Trophoblast cell (in vitro differentiated cells and primary cell): ENCODE results near the gene ME1.

Experiments used
- DNase-seq, 2 donors: peaks; one replicate each; pipeline ENCODE4 v3.0.0-alpha.2; 2016
- H2AFZ ChIP-seq: 2 replicates; pipeline ENCODE4 v1.6.1; 2013; ENCODE audit warnings: low read length, moderate library complexity, mild to moderate bottlenecking; ENCODE audit not compliant: insufficient read depth, poor library complexity
- H2AK5ac ChIP-seq: 2 replicates; pipeline ENCODE4 v1.6.1; 2013; ENCODE audit warnings: mild to moderate bottlenecking, low read length
- H2BK120ac ChIP-seq: 2 replicates; pipeline ENCODE4 v1.6.1; 2013; ENCODE audit warnings: low read length, mild to moderate bottlenecking, moderate library complexity; ENCODE audit not compliant: insufficient read depth, poor library complexity
- H2BK12ac ChIP-seq: 2 replicates; pipeline ENCODE4 v1.6.1; 2013; ENCODE audit warnings: mild to moderate bottlenecking, low read length, moderate library complexity
- H2BK5ac ChIP-seq: 2 replicates; pipeline ENCODE4 v1.6.1; 2013; ENCODE audit warnings: low read length, low read depth, moderate library complexity, mild to moderate bottlenecking; ENCODE audit not compliant: poor library complexity
- H3K14ac ChIP-seq: 2 replicates; pipeline ENCODE4 v1.6.1; 2013; ENCODE audit warnings: mild to moderate bottlenecking, low read length
- H3K18ac ChIP-seq: 2 replicates; pipeline ENCODE4 v1.6.1; 2013; ENCODE audit warnings: mild to moderate bottlenecking, low read length
- H3K23ac ChIP-seq: 2 replicates; pipeline ENCODE4 v1.6.1; 2013; ENCODE audit warnings: low read length
- H3K27ac ChIP-seq: 2 replicates; pipeline ENCODE4 v1.5.1; 2013; ENCODE audit warnings: low read depth, mild to moderate bottlenecking, inconsistent platforms, low read length, moderate library complexity
- H3K27me3 ChIP-seq: 2 replicates; pipeline ENCODE4 v1.6.1; 2013; ENCODE audit warnings: inconsistent platforms, mild to moderate bottlenecking, low read length, moderate library complexity; ENCODE audit not compliant: insufficient read depth
- H3K36me3 ChIP-seq, 2 experiments: 1 replicate in 1 of 2; 2 replicates in 1 of 2; pipeline ENCODE4 v1.6.1; 2013; ENCODE audit warnings: low read length in 2 of 2, mild to moderate bottlenecking in 2 of 2, moderate library complexity in 1 of 2; ENCODE audit not compliant: insufficient read depth in 2 of 2, control insufficient read depth in 1 of 2
- H3K4ac ChIP-seq: 2 replicates; pipeline ENCODE4 v1.6.1; 2013; ENCODE audit warnings: low read depth, mild to moderate bottlenecking, low read length, moderate library complexity
- H3K4me1 ChIP-seq, 2 experiments: 1 replicate in 1 of 2; 2 replicates in 1 of 2; pipeline ENCODE4 v1.6.1; 2013; ENCODE audit warnings: low read length in 2 of 2, mild to moderate bottlenecking in 2 of 2, moderate library complexity in 1 of 2; ENCODE audit not compliant: insufficient read depth in 2 of 2, control insufficient read depth in 1 of 2
- H3K4me2 ChIP-seq: 2 replicates; pipeline ENCODE4 v1.6.1; 2013; ENCODE audit warnings: inconsistent platforms, mild to moderate bottlenecking, low read length, moderate library complexity
- H3K4me3 ChIP-seq: 2 replicates; pipeline ENCODE4 v1.5.1; 2013; ENCODE audit warnings: mild to moderate bottlenecking, low read depth, low read length, inconsistent platforms
- H3K79me1 ChIP-seq: one replicate; pipeline ENCODE4 v1.6.1; 2013; ENCODE audit warnings: low read length
- H3K79me2 ChIP-seq: 2 replicates; pipeline ENCODE4 v1.6.1; 2013; ENCODE audit warnings: low read length, mild to moderate bottlenecking; ENCODE audit not compliant: control insufficient read depth, insufficient read depth, poor library complexity
- H3K9ac ChIP-seq: 2 replicates; pipeline ENCODE4 v1.6.1; 2013; ENCODE audit warnings: mild to moderate bottlenecking, low read length
- H3K9me3 ChIP-seq: 2 replicates; pipeline ENCODE4 v1.6.1; 2013; ENCODE audit warnings: low read depth, mild to moderate bottlenecking, control low read depth, inconsistent platforms, low read length; ENCODE audit not compliant: insufficient read depth
- H4K12ac ChIP-seq: 2 replicates; pipeline ENCODE4 v1.6.1; 2013; ENCODE audit warnings: low read depth, mild to moderate bottlenecking, low read length, moderate library complexity
- H4K8ac ChIP-seq: 2 replicates; pipeline ENCODE4 v1.6.1; 2013; ENCODE audit warnings: low read depth, mild to moderate bottlenecking, low read length, moderate library complexity
- H4K91ac ChIP-seq: one replicate; pipeline ENCODE4 v1.6.1; 2013; ENCODE audit warnings: low read depth, mild to moderate bottlenecking, low read length, moderate library complexity
- WGBS: extraction: QIAGEN DNeasy Blood & Tissue Kit; methylation state at CpG from one replicate; pipeline ENCODE4 v1.1.7; 2013; ENCODE audit warnings: missing lambda C conversion rate; ENCODE audit not compliant: insufficient read length, insufficient coverage; ENCODE audit errors: extremely low coverage; 5-methylcytosine and 5-hydroxymethylcytosine counted together

The ME1 gene

DNA sequence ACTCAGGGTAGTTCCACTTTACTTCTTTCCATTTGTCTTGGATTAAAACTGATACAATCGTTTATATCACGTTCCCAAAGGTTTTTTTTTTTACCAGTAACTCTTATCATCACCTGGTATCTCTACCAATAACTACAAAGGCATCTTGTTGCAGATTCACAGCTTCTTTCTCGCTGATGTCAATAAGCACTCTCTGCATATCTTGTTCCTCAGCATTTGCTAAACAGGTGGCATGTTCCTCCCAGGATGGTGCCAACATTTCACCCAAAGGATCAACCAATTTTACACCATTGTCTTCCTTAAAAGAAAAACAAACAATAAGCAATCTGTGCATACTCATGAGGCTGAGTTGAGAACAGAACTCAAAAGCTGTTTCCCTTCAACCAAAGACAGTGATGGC is 242.3 kb downstream of the ME1 start:
- H2BK5ac ChIP-seq = no peak overlapping the region
- no peaks in the 10 kb centered on the region for H3K27me3 ChIP-seq
- peaks cover 11 to 23% of the 10 kb centered on the region in 2 experiments for H3K36me3 ChIP-seq
- H2BK12ac ChIP-seq = no peak overlapping the region
- no peak overlapping the region for H3K4me3 ChIP-seq
- H4K12ac ChIP-seq = no peak overlapping the region
- peaks cover 7% of the 10 kb centered on the region for H3K79me1 ChIP-seq
- peaks cover 2% of the 10 kb centered on the region for H3K9me3 ChIP-seq
- H3K9ac ChIP-seq = no peak overlapping the region
- no CpG with 5 or more reads among the region's 3 CpGs for WGBS
- H3K14ac ChIP-seq = no peak overlapping the region
- H3K4me1 ChIP-seq = peaks cover 2 to 4% of the 10 kb centered on the region in 2 experiments
- H3K23ac ChIP-seq = no peak overlapping the region
- no peak overlapping the region for H2AK5ac ChIP-seq
- H3K4me2 ChIP-seq = no peak overlapping the region
- DNase-seq = no peak
- H3K18ac ChIP-seq = no peak overlapping the region
- no peak overlapping the region for H3K4ac ChIP-seq
- H4K91ac ChIP-seq = no peak overlapping the region
- no peak overlapping the region for H3K27ac ChIP-seq
- no peak overlapping the region for H4K8ac ChIP-seq
- no peak overlapping the region for H2AFZ ChIP-seq
- no peak overlapping the region for H2BK120ac ChIP-seq
- H3K79me2 ChIP-seq = peaks cover 10% of the 10 kb centered on the region

GRCh38 chr6:83185096-83185495 is 245.8 kb downstream of the ME1 start:
- Histone ChIP-seq H4K91ac (no peak overlapping the region), H3K79me1 (no peaks in the 10 kb centered on the region), H3K4ac (no peak overlapping the region), H3K27ac (no peak overlapping the region), H2BK120ac (no peak overlapping the region), H2AFZ (no peak overlapping the region), H3K4me2 (no peak overlapping the region), H2BK5ac (no peak overlapping the region), H3K4me3 (no peak overlapping the region), H3K9me3 (peaks cover 2% of the 10 kb centered on the region), H4K8ac (no peak overlapping the region), H3K79me2 (no peaks in the 10 kb centered on the region), H4K12ac (no peak overlapping the region), H3K36me3 (peaks cover 11 to 29% of the 10 kb centered on the region in 2 experiments), H3K9ac (no peak overlapping the region), H3K27me3 (no peaks in the 10 kb centered on the region), H3K14ac (no peak overlapping the region), H2BK12ac (no peak overlapping the region), H3K4me1 (peaks cover 0 to 2% of the 10 kb centered on the region in 2 experiments), H3K23ac (no peak overlapping the region), H2AK5ac (no peak overlapping the region), H3K18ac (no peak overlapping the region)
- no CpG with 5 or more reads among the region's 2 CpGs for WGBS
- peak in 1 of 2 donors; percentile 15 for DNase-seq

GRCh38 chr6:83183082-83183828 is 247.6 kb downstream of the ME1 start:
- no peak overlapping the region for H3K18ac ChIP-seq
- H3K9me3 ChIP-seq = peaks cover 2% of the 10 kb centered on the region
- H3K4me2 ChIP-seq = no peak overlapping the region
- H3K36me3 ChIP-seq = peaks cover 13 to 22% of the 10 kb centered on the region in 2 experiments
- no peak overlapping the region for H2BK5ac ChIP-seq
- no peak overlapping the region for H4K12ac ChIP-seq
- H3K27ac ChIP-seq = no peak overlapping the region
- no peak overlapping the region for H3K9ac ChIP-seq
- H2BK12ac ChIP-seq = no peak overlapping the region
- no peak overlapping the region for H3K4ac ChIP-seq
- no peak overlapping the region for H2AK5ac ChIP-seq
- no peak overlapping the region for H3K23ac ChIP-seq
- no peak overlapping the region for H3K14ac ChIP-seq
- no peak overlapping the region for H2AFZ ChIP-seq
- peaks cover 0 to 2% of the 10 kb centered on the region in 2 experiments for H3K4me1 ChIP-seq
- H3K79me2 ChIP-seq = no peaks in the 10 kb centered on the region
- H3K79me1 ChIP-seq = no peaks in the 10 kb centered on the region
- DNase-seq = peak in 1 of 2 donors; percentile 13
- no CpG with 5 or more reads among the region's 9 CpGs for WGBS
- no peaks in the 10 kb centered on the region for H3K27me3 ChIP-seq
- H2BK120ac ChIP-seq = no peak overlapping the region
- H4K91ac ChIP-seq = no peak overlapping the region
- no peak overlapping the region for H3K4me3 ChIP-seq
- H4K8ac ChIP-seq = no peak overlapping the region

DNA sequence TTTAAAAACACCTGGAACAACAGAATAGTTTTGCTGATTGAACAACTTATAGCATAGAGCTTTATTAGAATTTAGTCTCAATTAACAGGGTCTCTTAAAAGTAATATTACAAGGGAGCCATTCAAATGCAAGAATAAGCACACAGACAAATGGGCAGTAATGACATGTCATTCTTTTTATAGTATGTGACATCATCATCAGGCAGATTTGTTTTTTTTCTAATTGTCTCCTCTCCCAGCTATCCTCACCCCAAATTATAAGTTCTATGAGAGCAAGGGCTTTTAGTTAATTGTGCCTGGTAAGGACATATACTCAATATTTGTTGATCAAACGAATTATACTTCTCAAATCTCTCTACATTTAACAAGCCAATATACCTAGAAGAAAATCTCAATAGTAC is 248.7 kb downstream of the ME1 start:
- Histone ChIP-seq H3K9ac (no peak overlapping the region), H3K36me3 (peaks cover 9 to 23% of the 10 kb centered on the region in 2 experiments), H3K18ac (no peak overlapping the region), H4K8ac (no peak overlapping the region), H3K4me1 (peaks cover 0 to 2% of the 10 kb centered on the region in 2 experiments), H3K4me3 (no peak overlapping the region), H2AK5ac (no peak overlapping the region), H4K91ac (no peak overlapping the region), H2AFZ (no peak overlapping the region), H3K79me2 (no peaks in the 10 kb centered on the region), H3K4ac (no peak overlapping the region), H3K27me3 (no peaks in the 10 kb centered on the region), H3K23ac (no peak overlapping the region), H2BK5ac (no peak overlapping the region), H2BK12ac (no peak overlapping the region), H3K79me1 (no peaks in the 10 kb centered on the region), H3K4me2 (no peak overlapping the region), H4K12ac (no peak overlapping the region), H3K14ac (no peak overlapping the region), H3K9me3 (peaks cover 2% of the 10 kb centered on the region), H2BK120ac (no peak overlapping the region), H3K27ac (no peak overlapping the region)
- WGBS = no CpG with 5 or more reads among the region's 1 CpG
- DNase-seq = no peak
